Activated CD8-positive, alpha-beta memory T cell treated with anti-CD3 and anti-CD28 coated beads, Interleukin-2, amount 50 U/mL, for 48 hours (primary cell): ENCODE data around the gene PACSIN3.

Source experiments
- DNase-seq: peaks from one replicate; pipeline ENCODE4 v3.0.0-alpha.2; 2020

PACSIN3 gene

DNA sequence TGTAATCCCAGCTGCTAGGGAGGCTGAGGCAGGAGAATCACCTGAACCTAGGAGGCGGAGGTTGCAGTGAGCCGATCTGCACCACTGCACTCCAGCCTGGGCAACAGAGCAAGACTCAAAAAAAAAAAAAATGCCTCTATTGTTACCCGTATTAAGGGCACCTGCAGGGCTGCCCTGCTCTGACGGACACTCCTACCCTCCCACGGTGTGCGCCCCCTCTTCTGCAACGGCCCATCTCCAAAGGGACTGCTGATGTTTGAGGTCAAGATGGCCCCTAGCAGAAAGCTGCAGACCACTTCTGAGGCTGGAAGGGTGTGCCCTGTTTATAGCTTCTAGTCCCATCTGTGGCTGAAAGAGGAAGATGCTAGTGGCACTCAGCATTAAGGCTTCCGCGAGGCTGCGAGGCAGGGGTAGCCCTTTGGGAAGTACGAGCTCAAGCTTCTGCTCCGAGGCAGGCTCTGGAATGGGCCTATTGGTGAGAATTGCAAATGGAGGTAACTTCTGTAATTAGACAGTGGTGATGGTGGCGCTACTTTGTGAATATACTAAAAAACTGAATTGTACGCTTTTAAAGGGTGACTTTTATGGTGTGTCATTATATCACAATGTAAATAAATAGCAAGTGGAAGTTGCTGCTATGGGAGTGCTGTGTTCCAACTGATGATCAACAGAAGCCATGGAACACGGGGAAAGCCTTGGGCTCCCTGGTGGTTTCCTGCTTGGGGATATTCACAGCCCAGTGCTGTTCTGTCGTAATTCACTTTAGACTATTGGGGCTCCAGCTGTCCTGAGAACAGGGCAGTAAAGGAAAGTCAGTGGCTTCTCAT, 33.9 kb downstream of the PACSIN3 start:
- DNase-seq: no peak

DNA sequence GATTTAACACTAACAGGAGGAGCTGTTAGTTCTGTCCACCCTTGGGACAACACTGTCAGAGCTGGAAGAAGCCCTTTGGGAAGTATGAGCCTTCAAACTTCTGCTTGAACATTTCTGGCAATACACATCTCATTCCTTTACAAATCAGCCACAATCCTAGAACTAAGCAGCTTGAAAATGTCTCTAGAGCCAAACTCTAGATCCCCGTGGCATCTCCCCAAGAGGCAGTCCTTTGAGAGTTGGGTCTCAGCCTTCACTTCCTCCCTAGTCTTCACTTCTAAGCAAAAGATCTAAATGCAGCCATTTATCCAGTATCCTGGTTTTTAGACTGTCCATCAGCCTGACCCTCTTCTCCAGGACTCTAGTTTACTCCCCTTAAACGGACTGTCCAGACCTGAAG, 36.5 kb downstream of the PACSIN3 start:
- DNase-seq: no peak

DNA sequence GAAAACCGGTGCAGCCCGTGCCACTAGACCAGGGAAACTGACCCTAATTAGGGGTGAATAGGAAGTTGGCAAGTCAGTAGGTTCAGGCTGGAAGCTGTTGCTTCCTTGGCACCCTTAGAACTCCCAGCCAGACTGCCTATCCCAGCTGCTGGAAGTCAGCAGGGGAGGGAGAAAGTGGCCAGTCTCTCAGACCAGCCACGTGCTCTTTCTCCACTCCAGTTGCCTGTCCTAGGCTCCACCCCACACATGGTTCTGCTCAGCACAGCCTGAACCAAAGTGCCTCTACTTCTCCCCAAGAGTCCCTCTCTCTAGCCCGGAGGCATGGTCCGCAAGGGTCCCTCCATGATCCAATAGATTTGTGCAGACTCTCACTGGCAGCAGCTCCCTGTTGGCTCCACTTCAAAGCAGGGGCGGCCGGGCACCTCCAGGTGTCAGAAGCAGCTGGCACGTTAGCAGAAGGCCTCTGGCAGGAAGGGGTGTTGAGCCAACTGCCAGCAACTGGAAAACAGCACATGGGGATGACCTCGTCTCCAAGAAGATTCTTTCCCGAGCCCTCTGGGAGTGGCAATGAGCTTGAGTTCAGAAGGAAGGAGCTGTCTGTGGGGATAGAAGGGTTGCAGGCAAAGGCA, 37.2 kb downstream of the PACSIN3 start:
- no peak for DNase-seq

DNA sequence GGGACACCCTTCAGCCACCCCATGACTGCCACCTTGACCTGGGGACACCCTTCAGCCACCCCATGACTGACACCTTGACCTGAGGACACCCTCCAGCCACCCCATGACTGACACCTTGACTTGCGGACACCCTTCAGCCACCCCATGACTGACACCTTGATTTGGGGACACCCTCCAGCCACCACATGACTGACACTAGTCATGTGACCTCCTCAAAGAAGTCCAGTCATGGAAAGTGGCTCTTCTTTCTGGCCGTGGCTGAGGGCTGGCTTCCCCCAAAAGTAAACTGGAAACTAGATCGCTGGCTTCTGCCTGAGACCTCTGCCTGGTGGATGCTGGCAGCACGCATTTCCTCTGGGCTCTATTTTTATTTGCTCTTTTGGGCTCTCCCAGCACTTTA, 38.0 kb downstream of the PACSIN3 start:
- DNase-seq: no peak

DNA sequence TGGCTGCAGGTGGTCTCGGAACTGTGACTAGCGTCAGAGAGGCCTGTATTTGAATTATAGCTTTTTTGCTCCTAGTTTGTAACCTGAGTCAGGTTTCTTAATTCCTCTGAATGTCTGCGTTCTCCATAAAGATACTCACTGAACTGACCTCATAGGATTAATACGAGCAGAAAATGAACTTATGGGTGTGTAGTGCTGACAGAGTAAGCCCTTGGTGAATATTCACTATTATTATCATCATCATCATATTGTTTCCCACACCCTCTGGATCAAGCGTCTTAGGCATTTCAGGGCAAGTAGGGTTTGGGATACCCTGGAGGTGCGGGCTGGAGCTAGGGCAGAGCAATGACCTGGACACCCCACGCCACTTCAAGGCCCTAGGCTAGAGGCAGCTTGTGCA, 38.6 kb downstream of the PACSIN3 start:
- DNase-seq: no peak

DNA sequence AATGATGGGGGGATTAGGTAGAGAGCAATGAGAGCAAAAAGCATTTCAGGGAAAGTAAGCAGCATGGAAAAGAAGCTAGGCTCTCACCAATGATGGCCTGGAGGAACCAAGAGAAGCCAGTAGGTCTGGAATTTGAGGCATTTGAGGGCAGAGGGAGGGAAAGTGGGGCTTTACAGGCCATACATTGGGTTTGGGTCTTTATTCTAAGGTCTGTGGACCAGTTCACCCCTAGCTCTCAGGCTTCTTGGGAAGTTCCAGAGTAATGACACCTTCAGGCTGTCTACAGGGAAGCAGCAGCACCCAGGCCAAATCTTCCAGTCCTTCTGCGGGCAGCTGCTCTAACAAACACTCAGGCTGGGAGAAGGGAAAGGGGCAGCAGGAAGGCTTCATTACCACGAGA, 39.0 kb downstream of the PACSIN3 start:
- DNase-seq: no peak

DNA sequence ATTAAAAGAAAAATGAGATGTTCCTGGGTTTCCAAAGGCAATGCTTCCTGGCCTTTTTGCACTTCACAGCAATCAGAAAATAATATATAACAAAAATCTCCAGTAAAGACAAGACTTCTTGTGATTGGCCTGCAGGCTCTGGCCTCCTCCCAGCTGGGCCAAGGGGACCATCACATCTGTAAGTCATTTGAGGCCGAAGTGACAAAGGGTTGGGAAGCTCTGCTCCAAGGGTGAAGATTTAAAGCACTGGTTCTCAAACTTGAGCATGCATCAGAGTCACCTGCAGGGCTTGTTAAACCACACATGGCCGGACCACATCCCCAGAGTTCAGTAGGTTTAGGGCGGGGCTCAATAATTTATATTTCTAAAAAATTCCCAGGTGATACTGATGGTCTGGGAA, 41.7 kb downstream of the PACSIN3 start:
- no peak for DNase-seq

DNA sequence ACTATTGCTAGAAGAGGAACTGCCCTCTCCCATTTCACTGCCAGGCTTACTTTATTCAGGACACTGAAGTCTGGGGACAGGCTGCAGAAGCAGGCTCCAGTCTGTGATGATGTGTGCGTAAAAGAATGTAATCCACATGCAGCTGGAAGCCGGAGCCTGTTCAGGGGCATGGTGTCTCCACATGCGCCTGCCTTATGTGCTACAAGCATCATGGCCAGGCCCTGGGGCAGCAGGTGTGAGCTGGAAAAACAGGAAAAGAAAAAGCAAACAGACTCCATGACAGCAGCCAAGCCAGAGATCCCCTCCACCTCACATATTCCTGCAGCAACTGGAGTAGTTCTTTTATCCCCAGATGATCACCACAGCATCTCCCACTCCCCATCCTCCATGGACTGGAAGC, 42.9 kb downstream of the PACSIN3 start:
- DNase-seq: no peak

DNA sequence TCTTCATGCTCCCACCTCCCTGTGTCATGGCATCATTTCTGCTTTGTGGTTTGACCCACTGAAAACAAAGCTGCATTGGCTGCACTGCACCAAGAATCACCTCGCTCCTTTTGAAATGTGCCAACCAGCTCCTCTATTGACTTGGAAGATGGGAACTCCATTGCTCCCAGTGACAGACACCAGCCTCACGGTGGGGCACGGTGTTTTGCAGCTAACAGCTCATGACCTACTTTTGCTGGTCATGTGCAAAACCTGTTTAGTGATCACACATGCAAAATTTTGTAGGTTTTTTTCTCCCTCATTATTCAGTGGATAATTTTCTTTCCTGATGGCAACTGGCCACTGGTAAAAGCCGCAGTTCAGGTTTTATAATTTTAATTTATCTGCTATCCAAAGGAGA, 46.4 kb downstream of the PACSIN3 start:
- DNase-seq: no peak

DNA sequence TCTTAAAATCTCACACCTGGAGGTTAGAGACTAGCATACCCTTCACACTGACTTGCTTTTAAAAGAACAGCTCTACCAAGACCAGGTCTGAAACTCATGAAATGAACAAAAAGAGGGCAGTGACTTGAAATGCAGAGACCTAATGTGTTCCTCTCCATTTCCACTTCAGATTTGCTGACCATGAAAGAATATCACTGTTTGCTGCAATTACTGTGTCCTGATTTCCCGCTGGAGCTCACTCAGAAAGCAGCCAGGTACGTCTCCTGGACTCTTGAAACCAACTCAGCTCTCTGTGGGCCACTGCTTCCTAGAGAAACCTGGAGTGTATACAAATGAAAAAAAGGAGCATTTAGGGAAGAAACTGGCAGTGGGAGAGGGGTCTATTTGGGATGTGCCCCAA, 48.8 kb downstream of the PACSIN3 start:
- DNase-seq: no peak

DNA sequence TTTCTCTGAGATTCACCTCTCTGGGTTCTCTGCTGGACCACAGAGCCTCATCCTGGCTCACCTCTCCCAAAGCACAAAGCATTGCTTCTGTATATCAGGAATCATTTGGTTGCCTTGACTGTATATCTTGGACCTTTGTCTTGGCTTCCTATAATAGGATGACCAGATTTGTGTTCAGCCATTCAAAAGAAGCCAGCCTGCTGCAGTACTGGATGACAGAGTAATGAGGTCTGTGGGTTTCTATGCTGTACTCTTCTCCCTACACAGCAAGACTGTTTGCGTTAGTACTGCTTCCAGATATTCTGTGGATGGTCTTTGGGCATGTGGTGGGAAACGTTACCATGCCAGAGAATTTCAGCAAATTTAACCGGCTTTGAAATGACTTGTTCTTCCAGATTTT, 49.3 kb downstream of the PACSIN3 start:
- DNase-seq: no peak

DNA sequence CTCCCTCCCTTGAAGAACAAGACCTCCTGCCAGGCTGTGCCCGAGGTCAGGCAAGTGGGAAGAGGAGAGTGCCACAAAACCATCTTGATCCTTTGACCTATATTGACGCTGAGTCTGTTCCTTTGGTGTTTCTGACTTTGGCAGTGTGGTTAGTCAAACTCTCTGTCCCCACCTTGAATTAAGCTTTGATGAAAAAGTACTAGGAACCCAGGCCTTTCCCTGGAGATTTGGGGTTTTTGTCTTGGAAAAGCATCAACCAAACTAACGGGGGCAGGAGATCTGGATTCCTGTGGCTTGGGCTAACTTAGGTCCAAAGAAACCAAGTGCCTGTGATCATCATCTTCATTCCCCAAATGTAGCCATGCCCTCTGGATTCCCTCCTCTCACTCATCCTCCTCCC, 49.9 kb downstream of the PACSIN3 start:
- DNase-seq: no peak

DNA sequence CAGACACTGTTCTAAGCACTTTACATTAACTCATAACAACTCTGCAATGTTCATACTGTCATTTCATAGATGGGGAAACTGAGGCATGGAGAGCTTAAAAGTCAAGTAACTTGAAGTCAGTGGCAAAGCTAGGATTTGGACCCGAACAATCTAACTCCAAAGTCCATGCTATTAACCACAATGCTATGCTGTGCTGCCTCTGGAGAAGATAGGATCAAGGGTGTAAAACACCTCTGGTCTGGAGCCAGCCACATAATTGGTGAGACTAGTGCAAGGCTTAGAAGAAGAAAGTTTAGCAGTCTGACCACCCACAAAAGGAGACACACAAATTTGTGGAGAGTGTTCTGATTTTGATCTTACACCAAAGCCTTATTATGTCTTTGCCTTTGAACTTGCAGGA, 53.3 kb downstream of the PACSIN3 start:
- DNase-seq: no peak

DNA sequence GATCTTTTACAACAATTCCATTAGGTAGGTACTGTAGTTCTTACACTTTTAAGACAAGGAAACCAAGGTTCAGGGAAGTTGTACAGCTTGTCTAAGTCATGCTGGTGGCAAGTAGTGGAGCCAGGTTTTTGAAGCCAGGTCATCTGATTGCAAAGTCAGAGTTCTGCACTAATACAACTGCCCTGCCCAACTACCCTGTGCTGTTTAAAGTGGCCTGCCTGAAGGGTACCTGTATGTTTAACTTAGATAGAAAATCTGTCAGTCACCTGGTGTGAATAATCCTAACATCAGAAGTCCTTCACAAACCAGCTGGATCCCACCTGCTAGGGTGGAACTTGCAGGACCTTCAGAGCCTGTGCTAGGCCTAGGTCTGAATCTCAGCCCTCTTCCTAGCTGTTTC, 53.7 kb downstream of the PACSIN3 start:
- no peak for DNase-seq

DNA sequence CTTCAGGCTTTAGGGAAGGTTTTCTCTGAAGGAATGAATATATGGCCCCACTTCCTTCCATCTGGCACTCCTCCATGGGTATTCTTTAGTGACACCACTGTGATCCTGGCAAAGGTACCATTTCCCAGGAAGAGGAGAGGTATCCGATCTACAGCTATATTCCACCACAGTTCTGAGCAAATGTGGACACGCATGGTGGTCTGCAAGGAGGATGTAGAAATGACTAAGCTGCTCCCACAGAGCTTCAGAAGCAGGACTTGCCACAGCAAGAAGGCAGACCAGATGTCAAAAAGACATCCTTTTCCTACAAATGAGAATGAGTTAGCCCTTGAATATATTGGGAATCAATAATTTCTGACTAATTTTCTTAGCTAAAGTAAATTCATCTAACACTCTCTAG, 55.1 kb downstream of the PACSIN3 start:
- DNase-seq: no peak

DNA sequence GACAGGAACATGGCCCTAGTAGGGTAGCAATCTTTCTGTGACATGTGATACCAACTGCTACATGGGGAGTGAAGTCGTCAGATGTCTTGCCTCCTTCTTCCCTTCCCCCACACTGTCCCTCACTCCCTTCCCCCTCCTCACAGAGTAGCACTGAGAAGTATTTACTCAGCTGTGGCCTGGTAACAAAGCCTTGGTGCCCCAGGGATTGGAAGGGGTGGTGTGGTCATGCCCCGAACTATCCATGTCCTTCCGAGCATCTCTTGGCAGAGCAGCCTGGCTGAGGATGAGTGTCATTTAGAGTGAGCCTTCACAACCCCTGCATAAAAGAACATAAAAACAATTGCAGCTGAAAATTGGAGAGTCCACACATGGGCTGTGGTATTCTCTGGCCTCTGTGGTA, 55.7 kb downstream of the PACSIN3 start:
- DNase-seq: no peak
